Activated CD4-positive, alpha-beta T cell treated with anti-CD3 and anti-CD28 coated beads for 36 hours (primary cell): ENCODE results near the gene ATP2C2. TPM values are rescaled to one million over a fixed set of nuclear protein-coding genes. Genes with fewer than 3 reads are reported as not detected.

ENCODE experiments used
- ATAC-seq: fragments of 200-7000 bp; cut with Tn5 transposase; one replicate; pipeline ENCODE4 v1.10.0; 2021; ENCODE audit warnings: mild to moderate bottlenecking, moderate library complexity
- CTCF ChIA-PET: fragments of 350-600 bp; sonication (Branson Sonifier 250); formaldehyde crosslinking; loops from one replicate; lab custom pipeline; 2021; ENCODE audit warnings: antibody characterized with exemption; lab: Charles Lee
- POLR2A ChIA-PET: fragments of 350-600 bp; sonication (Branson Sonifier 250); formaldehyde crosslinking; loops from one replicate; lab custom pipeline; 2021; ENCODE audit warnings: antibody characterized with exemption, inconsistent platforms; lab: Charles Lee
- DNase-seq: peaks from one replicate; pipeline ENCODE4 v3.0.0-alpha.2; 2020
- H3K27ac Mint-ChIP-seq: one replicate; pipeline ENCODE4 v1.8.0; 2021; ENCODE audit warnings: mixed read lengths
- H3K27me3 Mint-ChIP-seq: one replicate; pipeline ENCODE4 v1.8.0; 2021; ENCODE audit warnings: mixed read lengths
- H3K36me3 Mint-ChIP-seq: one replicate; pipeline ENCODE4 v1.8.0; 2021; ENCODE audit warnings: low read depth, mixed read lengths
- H3K4me1 Mint-ChIP-seq: one replicate; pipeline ENCODE4 v1.8.0; 2021; ENCODE audit warnings: mixed read lengths
- H3K4me3 Mint-ChIP-seq: one replicate; pipeline ENCODE4 v1.8.0; 2021; ENCODE audit warnings: mild to moderate bottlenecking, moderate library complexity, mixed read lengths
- H3K9me3 Mint-ChIP-seq: one replicate; pipeline ENCODE4 v1.8.0; 2021; ENCODE audit warnings: low read depth, mixed read lengths
- intact Hi-C, 2 experiments: fragments of 100-400 bp; cut with DNase I in 1 of 2; cut with micrococcal nuclease in 1 of 2; formaldehyde crosslinking; loops; one replicate each; pipeline versions ENCODE4 v1.14.2 to v1.15.1; 2022 to 2024; cut with DNase I, micrococcal nuclease
- total RNA-seq, 2 experiments: library from RNA; stranded (reverse); gene quantifications; one replicate each; pipeline ENCODE4 v1.2.3, GENCODE V29; 2021

ATP2C2 gene
- total RNA-seq, 2 experiments from 2014 or later, result not detected

GRCh38 chr16:84426804-84427203, 58.5 kb downstream of the ATP2C2 start:
- H3K4me3 Mint-ChIP-seq, result no peak overlapping the region
- H3K9me3 Mint-ChIP-seq, result no peaks in the 10 kb centered on the region
- no peak overlapping the region for H3K27ac Mint-ChIP-seq
- no peak for DNase-seq
- ChIA-PET POLR2A (no interaction called here), CTCF (no interaction called here)
- H3K36me3 Mint-ChIP-seq, result no peaks in the 10 kb centered on the region
- H3K27me3 Mint-ChIP-seq, result peaks cover 9% of the 10 kb centered on the region
- ATAC-seq, result no peak
- H3K4me1 Mint-ChIP-seq, result no peaks in the 10 kb centered on the region
- intact Hi-C loops, result no loop called here

DNA sequence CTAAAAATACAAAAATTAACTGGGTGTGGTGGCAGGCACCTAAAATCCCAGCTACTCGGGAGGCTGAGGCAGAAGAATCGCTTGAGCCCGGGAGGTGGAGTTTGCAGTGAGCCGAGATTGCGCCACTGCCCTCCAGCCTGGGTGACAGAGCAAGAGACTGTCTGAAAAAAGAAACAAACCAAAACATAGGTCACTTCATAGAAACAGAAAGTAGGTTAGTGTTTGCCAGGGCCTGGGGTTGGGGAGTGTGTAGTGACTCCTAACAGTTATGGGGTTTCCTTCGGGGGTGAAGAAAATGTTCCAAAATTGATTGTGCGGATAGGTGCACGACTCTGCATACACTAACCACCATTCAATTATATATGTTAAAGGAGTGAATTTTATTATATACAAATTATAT, 59.2 kb downstream of the ATP2C2 start:
- H3K4me3 Mint-ChIP-seq, result no peak overlapping the region
- peaks cover 9% of the 10 kb centered on the region for H3K27me3 Mint-ChIP-seq
- CTCF ChIA-PET, result no interaction called here
- H3K4me1 Mint-ChIP-seq, result no peaks in the 10 kb centered on the region
- H3K27ac Mint-ChIP-seq, result no peak overlapping the region
- H3K9me3 Mint-ChIP-seq, result no peaks in the 10 kb centered on the region
- DNase-seq, result no peak
- no peaks in the 10 kb centered on the region for H3K36me3 Mint-ChIP-seq
- ATAC-seq, result no peak
- intact Hi-C loops, result no loop called here
- POLR2A ChIA-PET, result no interaction called here

- ATAC-seq (no peak), DNase-seq (no peak)
- Mint-ChIP-seq H3K27me3 (peaks cover 9% of the 10 kb centered on the region), H3K27ac (no peak overlapping the region), H3K4me1 (no peaks in the 10 kb centered on the region), H3K4me3 (no peak overlapping the region), H3K9me3 (no peaks in the 10 kb centered on the region), H3K36me3 (no peaks in the 10 kb centered on the region)
- ChIA-PET CTCF (interaction anchor here (1.1 kb wide), 1 partner anchor 154 kb away, joined by 3 read pairs; no protein-coding TSS in a partner anchor), POLR2A (no interaction called here)
- intact Hi-C loops, result no loop called here
Observed at GRCh38 chr16:84430860-84431259, 62.5 kb downstream of the ATP2C2 start.

- H3K27me3 Mint-ChIP-seq, result peaks cover 5% of the 10 kb centered on the region
- no peaks in the 10 kb centered on the region for H3K36me3 Mint-ChIP-seq
- ATAC-seq (no peak), DNase-seq (no peak)
- no peaks in the 10 kb centered on the region for H3K4me1 Mint-ChIP-seq
- H3K9me3 Mint-ChIP-seq, result no peaks in the 10 kb centered on the region
- H3K4me3 Mint-ChIP-seq, result no peak overlapping the region
- no peak overlapping the region for H3K27ac Mint-ChIP-seq
- ChIA-PET POLR2A (no interaction called here), CTCF (no interaction called here)
- intact Hi-C loops, result no loop called here
Observed at GRCh38 chr16:84434800-84435199, 66.5 kb downstream of the ATP2C2 start.

GRCh38 chr16:84436196-84436595, 67.9 kb downstream of the ATP2C2 start:
- Mint-ChIP-seq H3K27ac (no peak overlapping the region), H3K9me3 (no peaks in the 10 kb centered on the region), H3K4me1 (no peaks in the 10 kb centered on the region), H3K27me3 (no peaks in the 10 kb centered on the region), H3K36me3 (no peaks in the 10 kb centered on the region), H3K4me3 (no peak overlapping the region)
- ChIA-PET POLR2A (no interaction called here), CTCF (no interaction called here)
- ATAC-seq (no peak), DNase-seq (no peak)
- intact Hi-C loops, result no loop called here

GRCh38 chr16:84438971-84439696, 70.8 kb downstream of the ATP2C2 start:
- Mint-ChIP-seq H3K36me3 (no peaks in the 10 kb centered on the region), H3K4me3 (no peak overlapping the region), H3K27ac (no peak overlapping the region), H3K4me1 (no peaks in the 10 kb centered on the region), H3K27me3 (peaks cover 4% of the 10 kb centered on the region), H3K9me3 (no peaks in the 10 kb centered on the region)
- ChIA-PET POLR2A (no interaction called here), CTCF (interaction anchor here (0.6 to 1.2 kb wide), 3 partner anchors 10 to 162 kb away, joined by 3 read pairs; no protein-coding TSS in a partner anchor)
- DNase-seq (no peak), ATAC-seq (no peak)
- intact Hi-C loops, result no loop called here

GRCh38 chr16:84442416-84443145, 74.2 kb downstream of the ATP2C2 start:
- POLR2A ChIA-PET, result no interaction called here
- CTCF ChIA-PET, result no interaction called here

DNA sequence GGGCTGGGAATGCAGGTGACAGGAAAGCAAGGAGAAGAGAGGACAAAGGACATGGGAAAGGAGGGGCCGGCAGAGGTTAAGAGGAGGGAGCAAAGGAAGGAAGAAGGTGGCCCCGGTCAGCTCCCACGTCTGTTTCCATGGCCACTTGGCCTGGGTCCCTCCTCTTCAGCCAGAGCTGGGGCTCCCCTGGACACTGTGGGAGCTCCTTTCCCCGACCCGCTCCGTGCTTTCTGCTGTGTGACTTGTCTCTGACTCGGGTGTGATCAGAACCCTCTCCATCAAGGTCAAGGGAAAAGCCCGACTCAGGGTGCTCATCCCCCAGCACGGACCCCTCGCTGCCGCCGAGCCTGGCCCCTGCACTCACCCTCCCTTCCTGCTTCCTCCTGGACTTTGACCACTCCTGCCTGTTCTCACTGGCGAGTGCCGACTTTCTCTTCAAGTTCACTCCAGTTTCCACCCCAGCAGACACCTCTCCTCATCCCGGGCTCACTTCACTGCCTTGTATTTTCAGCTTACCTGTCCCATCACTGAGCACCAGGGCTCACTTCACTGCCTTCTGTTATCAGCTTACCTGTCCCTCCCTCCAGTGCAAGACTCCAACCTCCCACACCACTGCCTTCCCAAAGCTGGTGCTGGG, 74.9 kb downstream of the ATP2C2 start:
- no peaks in the 10 kb centered on the region for H3K4me1 Mint-ChIP-seq
- intact Hi-C loops, result no loop called here
- peaks cover 8% of the 10 kb centered on the region for H3K27me3 Mint-ChIP-seq
- no peaks in the 10 kb centered on the region for H3K36me3 Mint-ChIP-seq
- no peak overlapping the region for H3K4me3 Mint-ChIP-seq
- ChIA-PET POLR2A (no interaction called here), CTCF (no interaction called here)
- ATAC-seq (no peak), DNase-seq (no peak)
- H3K9me3 Mint-ChIP-seq, result no peaks in the 10 kb centered on the region
- H3K27ac Mint-ChIP-seq, result no peak overlapping the region

More at GRCh38 chr16:84442416-84443145, 74.2 kb downstream of the ATP2C2 start:
- Mint-ChIP-seq H3K27ac (no peak overlapping the region), H3K36me3 (no peaks in the 10 kb centered on the region), H3K4me1 (no peaks in the 10 kb centered on the region), H3K27me3 (peaks cover 8% of the 10 kb centered on the region), H3K9me3 (no peaks in the 10 kb centered on the region), H3K4me3 (no peak overlapping the region)
- ATAC-seq (no peak), DNase-seq (no peak)
- intact Hi-C loops, result no loop called here

DNA sequence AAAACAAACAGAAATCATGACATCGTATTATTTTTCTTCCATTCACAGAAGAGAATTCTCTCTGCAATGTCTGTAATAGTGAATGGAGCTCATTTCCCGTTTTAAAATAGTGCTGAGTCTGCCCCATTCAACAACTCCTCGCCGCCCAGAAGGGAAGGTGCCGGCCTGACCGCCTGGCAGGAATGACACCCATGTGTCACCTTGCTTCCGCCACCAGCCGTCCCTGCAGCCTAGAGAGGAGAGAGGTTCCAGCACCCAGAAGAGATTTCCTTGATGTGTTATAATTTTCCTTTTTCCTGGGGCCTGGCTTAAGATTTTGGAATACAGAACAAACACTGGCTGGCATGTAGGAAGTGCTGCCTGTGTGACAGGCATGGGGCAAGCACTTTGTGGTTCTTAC, 76.1 kb downstream of the ATP2C2 start:
- Mint-ChIP-seq H3K36me3 (no peaks in the 10 kb centered on the region), H3K27me3 (peaks cover 8% of the 10 kb centered on the region), H3K4me1 (no peaks in the 10 kb centered on the region), H3K27ac (no peak overlapping the region), H3K9me3 (no peaks in the 10 kb centered on the region), H3K4me3 (no peak overlapping the region)
- DNase-seq (no peak), ATAC-seq (no peak)
- intact Hi-C loops, result no loop called here
- POLR2A ChIA-PET, result no interaction called here
- CTCF ChIA-PET, result no interaction called here

DNA sequence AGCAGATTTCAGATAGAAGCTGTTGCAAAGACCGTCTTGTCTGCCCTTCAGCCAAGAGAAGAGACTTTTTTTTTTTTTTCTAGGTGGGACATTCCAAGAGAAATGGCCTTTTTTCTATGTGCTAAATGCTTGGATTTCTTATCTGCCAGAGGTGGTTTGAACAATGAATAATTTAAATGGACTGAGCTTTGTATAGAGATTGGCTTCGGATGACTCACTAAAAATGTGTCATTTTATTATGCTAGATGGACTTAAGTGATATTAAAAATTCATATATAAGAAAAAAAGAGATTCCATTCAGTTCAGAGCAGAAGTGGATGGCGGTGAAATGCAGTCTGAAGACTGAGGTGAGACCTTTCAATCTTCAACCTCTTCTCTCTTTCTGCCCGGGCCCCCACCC, 77.7 kb downstream of the ATP2C2 start:
- Mint-ChIP-seq H3K36me3 (no peaks in the 10 kb centered on the region), H3K4me3 (no peak overlapping the region), H3K4me1 (no peaks in the 10 kb centered on the region), H3K27me3 (peaks cover 8% of the 10 kb centered on the region), H3K27ac (no peak overlapping the region), H3K9me3 (no peaks in the 10 kb centered on the region)
- no peak for ATAC-seq
- intact Hi-C loops, result no loop called here
- ChIA-PET POLR2A (no interaction called here), CTCF (no interaction called here)
- no peak for DNase-seq

- intact Hi-C loops, result no loop called here
- Mint-ChIP-seq H3K4me3 (no peak overlapping the region), H3K27ac (no peak overlapping the region), H3K4me1 (no peaks in the 10 kb centered on the region), H3K36me3 (no peaks in the 10 kb centered on the region), H3K27me3 (peaks cover 8% of the 10 kb centered on the region), H3K9me3 (no peaks in the 10 kb centered on the region)
- POLR2A ChIA-PET, result no interaction called here
- ATAC-seq, result no peak
- CTCF ChIA-PET, result interaction anchor here (1.6 kb wide), 1 partner anchor 62 kb away, joined by 3 read pairs; no protein-coding TSS in a partner anchor
- no peak for DNase-seq
Observed at GRCh38 chr16:84446596-84447392, 78.5 kb downstream of the ATP2C2 start.
